Cardiac fibroblast (primary cell): ENCODE data around the gene SLC2A4RG.

Experiments used
- DNase-seq, 2 donors: peaks; one replicate each; pipeline versions ENCODE4 v3.0.0 to v3.0.0-alpha.2; 2010; ENCODE audit warnings: low read depth in 2 of 2
- H3K4me3 ChIP-seq, 2 donors: replicated peaks in 1 of 2; 1 replicate in 1 of 2; 2 replicates in 1 of 2; pipeline ENCODE4 v1.5.1; 2011; ENCODE audit warnings: low read depth in 2 of 2, low read length in 2 of 2, mild to moderate bottlenecking in 2 of 2, moderate library complexity in 1 of 2
- TF ChIP-seq, protein P1 (sequence below): IDR thresholded peaks from one replicate; pipeline ENCODE4 v1.5.1; 2011; ENCODE audit warnings: low read depth, mild to moderate bottlenecking, low read length, inconsistent platforms

SLC2A4RG gene

DNA sequence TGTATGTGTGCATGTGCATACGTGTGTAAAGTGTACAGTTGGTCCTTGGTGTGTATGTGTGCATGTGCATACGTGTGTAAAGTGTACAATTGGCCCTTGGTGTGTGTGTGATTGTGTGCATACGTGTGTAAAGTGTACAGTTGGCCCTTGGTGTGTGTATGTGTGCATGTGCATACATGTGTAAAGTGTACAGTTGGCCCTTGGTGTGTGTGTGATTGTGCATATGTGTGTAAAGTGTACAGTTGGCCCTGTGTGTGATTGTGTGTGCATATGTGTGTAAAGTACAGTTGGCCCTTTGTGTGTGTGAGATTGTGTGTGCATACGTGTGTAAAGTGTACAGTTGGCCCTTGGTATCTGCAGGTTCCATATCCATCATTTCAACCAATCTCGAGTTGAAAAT is 8.2 kb upstream of the SLC2A4RG start:
- no peak for DNase-seq
- no peak overlapping the region for H3K4me3 ChIP-seq
- TF ChIP-seq, protein P1, sequence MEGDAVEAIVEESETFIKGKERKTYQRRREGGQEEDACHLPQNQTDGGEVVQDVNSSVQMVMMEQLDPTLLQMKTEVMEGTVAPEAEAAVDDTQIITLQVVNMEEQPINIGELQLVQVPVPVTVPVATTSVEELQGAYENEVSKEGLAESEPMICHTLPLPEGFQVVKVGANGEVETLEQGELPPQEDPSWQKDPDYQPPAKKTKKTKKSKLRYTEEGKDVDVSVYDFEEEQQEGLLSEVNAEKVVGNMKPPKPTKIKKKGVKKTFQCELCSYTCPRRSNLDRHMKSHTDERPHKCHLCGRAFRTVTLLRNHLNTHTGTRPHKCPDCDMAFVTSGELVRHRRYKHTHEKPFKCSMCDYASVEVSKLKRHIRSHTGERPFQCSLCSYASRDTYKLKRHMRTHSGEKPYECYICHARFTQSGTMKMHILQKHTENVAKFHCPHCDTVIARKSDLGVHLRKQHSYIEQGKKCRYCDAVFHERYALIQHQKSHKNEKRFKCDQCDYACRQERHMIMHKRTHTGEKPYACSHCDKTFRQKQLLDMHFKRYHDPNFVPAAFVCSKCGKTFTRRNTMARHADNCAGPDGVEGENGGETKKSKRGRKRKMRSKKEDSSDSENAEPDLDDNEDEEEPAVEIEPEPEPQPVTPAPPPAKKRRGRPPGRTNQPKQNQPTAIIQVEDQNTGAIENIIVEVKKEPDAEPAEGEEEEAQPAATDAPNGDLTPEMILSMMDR, result no peak

DNA sequence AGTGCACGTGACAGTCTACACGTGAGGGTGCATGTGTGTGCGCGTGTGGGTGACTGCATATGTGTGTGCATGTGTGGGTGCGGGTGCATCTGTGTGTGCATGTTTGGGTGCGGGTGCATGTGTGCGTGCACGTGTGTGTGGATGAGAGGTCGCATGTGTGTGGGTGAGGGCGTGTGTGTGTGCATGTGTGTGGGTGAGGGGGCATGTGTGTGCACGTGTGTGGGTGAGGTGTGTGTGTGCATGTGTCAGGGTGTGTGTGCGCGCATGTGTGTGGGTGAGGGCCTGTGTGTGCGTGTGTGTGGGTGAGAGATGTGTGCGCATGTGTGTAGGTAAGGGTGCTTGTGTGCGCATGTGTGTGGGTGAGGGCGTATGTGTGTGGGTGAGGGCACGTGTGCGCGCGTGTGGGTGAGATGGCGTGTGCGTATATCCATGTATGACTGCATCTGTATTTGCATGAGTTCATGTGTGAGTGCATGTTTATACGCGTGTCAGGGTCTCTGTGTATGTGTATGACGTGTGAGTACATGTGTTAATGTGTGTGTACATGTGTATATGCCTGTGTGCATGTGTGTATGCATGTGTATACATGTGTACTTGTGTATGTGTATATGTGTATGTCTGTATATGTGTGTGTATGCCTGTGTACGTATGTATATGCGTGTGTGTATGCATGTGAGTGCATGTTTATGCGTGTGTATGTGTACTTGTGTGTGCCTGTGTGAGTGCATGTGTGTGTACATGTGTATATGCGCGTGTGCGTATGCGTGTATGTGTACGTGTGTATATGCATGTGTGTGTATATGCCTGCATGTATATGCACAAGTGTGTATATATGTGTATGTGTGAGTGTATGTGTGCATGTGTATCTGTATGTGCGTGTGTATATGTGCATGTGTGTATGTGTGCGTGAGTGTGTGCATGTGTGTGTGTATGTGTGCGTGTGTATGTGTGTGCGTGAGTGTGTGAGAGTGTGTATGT is 7.2 kb upstream of the SLC2A4RG start:
- H3K4me3 ChIP-seq, result no peak overlapping the region
- TF ChIP-seq, protein P1, result no peak
- no peak for DNase-seq

DNA sequence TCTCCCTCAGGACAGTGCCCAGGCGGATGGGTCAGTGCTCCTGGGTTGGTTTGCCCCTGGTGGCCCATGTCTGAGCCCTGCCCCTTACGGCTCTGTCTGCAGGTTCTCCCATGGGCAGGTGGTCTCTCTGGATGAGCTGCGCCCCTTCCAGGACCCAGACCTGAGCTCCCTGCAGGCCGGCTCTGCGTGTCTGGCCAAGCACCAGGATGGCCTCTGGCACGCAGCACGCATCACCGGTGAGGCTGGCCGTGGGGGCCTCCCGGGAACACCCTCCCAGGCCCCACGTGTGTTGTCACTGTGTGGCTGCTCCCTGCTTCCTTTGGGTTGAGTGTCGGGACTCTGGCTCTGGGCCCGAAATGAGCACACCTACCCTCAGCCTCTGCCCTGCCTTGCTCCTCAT is 6.5 kb upstream of the SLC2A4RG start:
- TF ChIP-seq, protein P1, result no peak
- H3K4me3 ChIP-seq, result no peak overlapping the region

DNA sequence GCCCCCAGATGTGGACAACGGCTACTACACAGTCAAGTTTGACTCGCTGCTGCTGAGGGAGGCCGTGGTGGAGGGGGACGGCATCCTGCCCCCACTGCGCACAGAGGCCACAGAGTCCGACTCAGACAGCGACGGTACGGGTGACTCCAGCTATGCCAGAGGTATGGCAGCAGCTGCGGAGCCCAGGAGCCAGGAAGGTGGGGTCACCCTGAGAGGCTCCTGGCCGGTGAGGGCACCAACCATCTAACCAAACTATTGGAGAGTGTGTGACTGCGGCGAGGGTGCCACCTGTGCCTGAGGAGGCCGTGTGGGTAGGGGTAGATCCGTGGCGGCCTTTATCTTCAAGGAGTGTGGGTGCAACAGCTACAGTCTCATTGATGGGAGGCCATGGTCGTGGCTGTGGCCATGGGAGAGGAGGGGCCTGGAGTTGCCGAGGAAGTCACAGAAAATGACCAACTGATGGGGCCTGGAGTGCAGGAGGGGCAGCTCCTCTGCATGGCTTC is 5.9 kb upstream of the SLC2A4RG start:
- no peak overlapping the region for H3K4me3 ChIP-seq
- no peak for DNase-seq
- TF ChIP-seq, protein P1, result no peak

More for the DNA sequence above, 6.5 kb upstream of the SLC2A4RG start:
- no peak for DNase-seq

DNA sequence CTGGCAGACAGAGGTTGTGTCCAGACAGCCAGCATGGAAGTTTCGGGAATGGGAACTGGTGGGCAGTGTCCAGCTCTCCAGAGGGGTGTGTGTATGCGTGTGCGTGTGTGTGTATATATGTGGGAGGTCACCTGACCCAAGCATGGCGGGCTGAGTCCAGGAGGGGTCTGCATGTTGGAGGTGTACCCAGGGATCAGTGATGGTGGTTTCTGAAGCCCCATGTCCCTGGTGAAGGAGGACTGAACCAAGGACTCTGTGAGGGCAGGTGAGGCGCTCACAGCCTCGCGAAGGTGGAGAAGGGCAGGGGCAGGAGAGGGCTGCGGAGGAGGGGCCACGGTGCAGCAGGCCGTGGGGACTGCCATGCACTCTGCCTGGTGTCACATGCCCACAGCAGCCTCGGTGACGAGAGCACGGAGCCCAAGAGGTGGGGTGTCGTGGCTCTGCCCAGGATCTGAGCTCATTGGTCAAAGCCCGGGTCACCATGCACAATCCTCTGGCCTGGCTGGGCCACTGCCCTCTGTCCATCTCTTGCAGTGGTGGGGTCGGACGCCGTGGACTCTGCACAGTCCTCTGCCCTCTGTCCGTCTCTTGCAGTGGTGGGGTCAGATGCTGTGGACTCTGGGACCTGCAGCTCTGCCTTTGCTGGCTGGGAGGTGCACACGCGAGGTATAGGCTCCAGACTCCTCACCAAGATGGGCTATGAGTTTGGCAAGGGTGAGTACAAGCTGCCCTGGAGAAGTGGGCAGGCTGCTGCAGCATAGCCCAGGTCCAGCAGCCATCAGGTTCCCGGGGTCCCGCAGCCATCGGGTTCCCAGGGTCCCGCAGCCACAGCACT is 5.2 kb upstream of the SLC2A4RG start:
- no peak overlapping the region for H3K4me3 ChIP-seq
- TF ChIP-seq, protein P1, result no peak
- DNase-seq, result no peak

DNA sequence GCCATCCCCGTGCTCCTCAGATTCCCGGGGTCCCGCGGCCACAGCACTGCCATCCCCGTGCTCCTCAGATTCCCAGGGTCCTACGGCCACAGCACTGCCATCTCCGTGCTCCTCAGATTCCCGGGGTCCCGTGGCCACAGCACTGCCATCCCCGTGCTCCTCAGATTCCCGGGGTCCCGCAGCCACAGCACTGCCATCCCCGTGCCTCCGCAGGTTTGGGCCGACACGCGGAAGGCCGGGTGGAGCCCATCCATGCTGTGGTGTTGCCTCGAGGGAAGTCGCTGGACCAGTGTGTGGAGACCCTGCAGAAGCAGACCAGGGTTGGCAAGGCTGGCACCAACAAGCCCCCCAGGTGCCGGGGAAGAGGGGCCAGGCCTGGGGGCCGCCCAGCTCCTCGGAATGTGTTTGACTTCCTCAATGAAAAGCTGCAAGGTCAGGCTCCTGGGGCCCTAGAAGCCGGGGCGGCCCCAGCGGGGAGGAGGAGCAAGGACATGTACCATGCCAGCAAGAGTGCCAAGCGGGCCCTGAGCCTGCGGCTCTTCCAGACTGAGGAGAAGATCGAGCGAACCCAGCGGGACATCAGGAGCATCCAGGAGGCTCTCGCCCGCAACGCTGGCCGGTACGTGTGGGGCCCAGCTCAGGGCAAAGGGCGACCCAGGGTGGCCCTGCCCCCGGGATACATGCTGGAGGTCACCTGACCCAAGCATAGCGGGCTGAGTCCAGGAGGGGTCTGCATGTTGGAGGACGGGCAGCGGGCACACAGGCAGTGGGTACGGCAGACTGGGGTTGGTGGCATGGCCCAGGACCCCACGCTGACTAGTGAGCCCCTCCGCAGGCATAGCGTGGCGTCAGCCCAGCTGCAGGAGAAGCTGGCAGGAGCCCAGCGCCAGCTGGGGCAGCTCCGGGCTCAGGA is 4.4 kb upstream of the SLC2A4RG start:
- TF ChIP-seq, protein P1, result no peak
- H3K4me3 ChIP-seq, result no peak overlapping the region
- DNase-seq, result no peak
